Stimulated activated CD4-positive, alpha-beta T cell treated with anti-CD3 and anti-CD28 coated beads, TNF-alpha, amount 100 ng/mL, for 48 hours (primary cell): ENCODE measurements around the gene ZFPM1.
"Not testable (repeated sequence)": the region's sequence is repeated elsewhere in the genome, so short reads cannot be mapped to it uniquely, and the experiment has no call there.

Experiments used
- DNase-seq, 3 donors: peaks; one replicate each; pipeline ENCODE4 v3.0.0-alpha.2; 2020; ENCODE audit warnings: low read depth in 3 of 3

Gene ZFPM1

GRCh38 chr16:88478889-88479792 is 26.1 kb downstream of the ZFPM1 start:
- DNase-seq = no peak

GRCh38 chr16:88479793-88480760 is 27.0 kb downstream of the ZFPM1 start:
- no peak for DNase-seq

GRCh38 chr16:88480829-88481228 is 27.7 kb downstream of the ZFPM1 start:
- DNase-seq = no peak

GRCh38 chr16:88481851-88482250 is 28.8 kb downstream of the ZFPM1 start:
- DNase-seq = no peak

GRCh38 chr16:88482630-88483391 is 29.7 kb downstream of the ZFPM1 start:
- no peak for DNase-seq

- DNase-seq = no peak
Measured at GRCh38 chr16:88483392-88483641, 30.2 kb downstream of the ZFPM1 start.

- no peak for DNase-seq
Measured at GRCh38 chr16:88484505-88485365, 31.7 kb downstream of the ZFPM1 start.

- not testable (repeated sequence) for DNase-seq
Measured at GRCh38 chr16:88485366-88485741, 32.3 kb downstream of the ZFPM1 start.

GRCh38 chr16:88486398-88487123 is 33.5 kb downstream of the ZFPM1 start:
- no peak for DNase-seq

- DNase-seq = no peak
Measured at GRCh38 chr16:88487124-88487432, 34.0 kb downstream of the ZFPM1 start.

GRCh38 chr16:88487920-88488851 is 35.1 kb downstream of the ZFPM1 start:
- no peak for DNase-seq

GRCh38 chr16:88489163-88489741 is 36.2 kb downstream of the ZFPM1 start:
- DNase-seq = no peak

- DNase-seq = no peak
Measured at GRCh38 chr16:88491001-88491559, 38.0 kb downstream of the ZFPM1 start.

GRCh38 chr16:88491560-88492310 is 38.7 kb downstream of the ZFPM1 start:
- no peak for DNase-seq

GRCh38 chr16:88493879-88494278 is 40.8 kb downstream of the ZFPM1 start:
- DNase-seq = no peak

- no peak for DNase-seq
Measured at GRCh38 chr16:88494335-88495154, 41.5 kb downstream of the ZFPM1 start.

- DNase-seq = no peak
Measured at GRCh38 chr16:88495268-88495772, 42.2 kb downstream of the ZFPM1 start.
